ENCODE results near the gene IST1. TPM values are rescaled to one million over a fixed set of nuclear protein-coding genes. Genes with fewer than 3 reads are reported as not detected.

IST1 gene
- total RNA-seq, result 161 TPM

DNA sequence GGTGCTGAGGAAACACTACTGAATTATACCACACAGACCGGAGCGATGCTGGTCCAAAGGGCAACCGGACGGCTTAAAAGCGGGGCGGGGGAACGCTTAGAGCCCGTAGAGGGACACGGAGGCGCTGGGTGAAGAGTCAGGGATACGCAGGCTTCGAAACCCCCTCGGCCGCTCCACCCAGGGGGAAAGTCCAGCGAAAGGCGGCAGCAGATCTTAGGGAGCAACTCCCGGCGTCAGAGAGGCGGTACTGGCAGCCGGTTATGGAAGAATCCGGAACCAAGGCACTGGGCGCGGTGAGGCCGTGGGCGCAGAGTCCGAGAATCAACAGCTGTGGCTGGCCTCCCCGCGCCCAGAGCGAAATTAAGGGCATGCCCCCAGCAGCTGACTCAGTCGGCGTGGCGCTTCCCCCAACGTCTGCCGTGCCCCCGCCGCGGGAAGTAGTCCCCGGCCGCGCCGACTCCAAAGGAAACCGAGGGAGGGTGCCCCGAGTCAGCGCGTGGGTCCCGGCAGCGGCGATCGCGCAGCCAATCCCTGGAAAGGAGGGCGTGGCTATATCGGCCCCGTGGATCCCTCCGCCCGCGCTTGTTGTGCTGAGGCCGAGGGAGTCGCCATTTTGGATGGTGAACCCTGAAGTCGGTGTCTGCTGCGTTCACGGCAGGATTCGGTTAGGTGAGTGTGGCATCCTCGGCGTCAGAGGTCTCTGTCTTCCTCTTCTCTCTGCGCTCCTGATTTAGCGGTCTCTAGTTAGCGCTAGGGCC is at the start of gene IST1:
IST1 (plus strand) TSS at position 611 of the 758 bp plus-strand sequence. CDS start 20,110 bp downstream, outside the sequence.

GRCh38 chr16:71845639-71846430 is 49.5 kb upstream of the IST1 start, which contains the start of gene ATXN1L:
TSS of gene ATXN1L (plus strand) at chr16:71845976. CDS start at chr16:71849741, 3,765 bp downstream.

DNA sequence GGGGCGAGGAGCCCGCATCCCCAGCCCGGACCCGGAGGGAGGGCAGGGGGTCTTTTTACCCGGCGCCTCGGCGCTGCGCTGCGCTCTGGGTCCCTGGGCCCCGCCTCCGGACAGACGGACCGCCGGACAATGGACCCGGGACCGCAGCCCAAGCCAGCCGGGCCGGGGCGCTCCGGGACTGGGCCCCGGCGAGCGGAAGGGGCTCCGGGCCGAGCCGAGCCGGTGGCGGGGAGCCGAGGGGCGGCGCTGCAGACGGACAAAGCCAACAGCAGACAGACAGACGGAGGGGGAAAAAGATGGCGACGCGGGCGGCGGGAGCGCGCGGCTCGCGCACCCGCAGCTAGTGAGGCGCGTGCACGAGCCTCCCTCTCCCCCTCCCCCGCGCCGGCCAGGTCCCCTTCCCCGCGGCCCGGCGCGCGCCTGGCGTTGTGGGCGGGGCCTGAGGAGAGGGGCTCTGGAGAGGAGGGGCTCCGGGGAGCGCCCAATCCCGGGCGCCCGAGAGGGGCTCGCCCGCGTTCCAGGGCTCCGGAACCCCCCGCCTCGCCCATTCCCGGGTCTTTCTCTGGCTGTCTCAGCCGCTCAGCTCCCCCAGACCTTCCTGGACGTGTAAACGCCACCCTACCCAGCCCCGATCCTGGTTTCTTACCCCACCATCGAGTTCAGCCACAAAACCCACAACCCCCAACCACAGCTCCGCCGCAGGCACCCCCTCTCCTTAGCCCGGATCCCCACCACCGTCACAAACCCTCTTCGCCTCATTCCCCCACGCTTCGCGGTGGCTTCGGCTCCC is 11.3 kb upstream of the IST1 start, which contains the start of gene ZNF821:
ZNF821 (minus strand) TSS at position 334 of the 790 bp plus-strand sequence. CDS start 4,236 bp downstream, outside the sequence.

Other genes with a start within 250 kb of the IST1 start
- 26.3 TPM for gene PHLPP2, start 170.8 kb upstream of the IST1 start, total RNA-seq
- 170 TPM for gene AP1G1, start 86.7 kb upstream of the IST1 start, total RNA-seq
- 15.0 TPM for gene ATXN1L, start 49.6 kb upstream of the IST1 start, total RNA-seq
- 36.9 TPM for gene ZNF821, start 11.3 kb upstream of the IST1 start, total RNA-seq
- under 0.01 TPM for gene PKD1L3, start 104.9 kb downstream of the IST1 start, total RNA-seq
- 4.1 TPM for gene DHODH, start 113.2 kb downstream of the IST1 start, total RNA-seq
- 4.1 TPM for gene HP, start 159.0 kb downstream of the IST1 start, total RNA-seq
- not detected for gene HPR, start 167.7 kb downstream of the IST1 start, total RNA-seq
- gene TXNL4B, start 198.1 kb downstream of the IST1 start, total RNA-seq, result 22.2 TPM
- gene DHX38, start 198.3 kb downstream of the IST1 start, total RNA-seq, result 79.2 TPM